ENCODE measurements around the gene ARHGAP5. TPM values are rescaled to one million over a fixed set of nuclear protein-coding genes. Genes with fewer than 3 reads are reported as not detected.

The ARHGAP5 gene
- total RNA-seq, 1 donor: 89.5 TPM

GRCh38 chr14:32064931-32065330 lies 12.2 kb upstream of the ARHGAP5 start:
- Histone ChIP-seq H3K4me3 (ENCODE audit: low read length) (no peak overlapping the region), H3K9me3 (ENCODE audit: low read depth, low read length) (no peaks in the 10 kb centered on the region), H3K27me3 (ENCODE audit: insufficient read depth, low read length) (peaks cover 4% of the 10 kb centered on the region), H3K4me1 (ENCODE audit: insufficient read depth, low read length) (no peaks in the 10 kb centered on the region)

- H3K4me1 ChIP-seq (ENCODE audit: insufficient read depth, low read length): no peaks in the 10 kb centered on the region
- no peak overlapping the region for H3K4me3 ChIP-seq (ENCODE audit: low read length)
- no peaks in the 10 kb centered on the region for H3K9me3 ChIP-seq (ENCODE audit: low read depth, low read length)
- no peaks in the 10 kb centered on the region for H3K27me3 ChIP-seq (ENCODE audit: insufficient read depth, low read length)
Observed at GRCh38 chr14:32068708-32069107, 8.4 kb upstream of the ARHGAP5 start.

- no peaks in the 10 kb centered on the region for H3K4me1 ChIP-seq (ENCODE audit: insufficient read depth, low read length)
Observed at GRCh38 chr14:32070282-32070681, 6.8 kb upstream of the ARHGAP5 start.

GRCh38 chr14:32072676-32073075 lies 4.4 kb upstream of the ARHGAP5 start:
- Histone ChIP-seq H3K4me1 (ENCODE audit: insufficient read depth, low read length) (peaks cover 6% of the 10 kb centered on the region), H3K27me3 (ENCODE audit: insufficient read depth, low read length) (no peaks in the 10 kb centered on the region), H3K9me3 (ENCODE audit: low read depth, low read length) (no peaks in the 10 kb centered on the region), H3K4me3 (ENCODE audit: low read length) (no peak overlapping the region)

More at GRCh38 chr14:32070282-32070681, 6.8 kb upstream of the ARHGAP5 start:
- H3K27me3 ChIP-seq (ENCODE audit: insufficient read depth, low read length): no peaks in the 10 kb centered on the region
- no peak overlapping the region for H3K4me3 ChIP-seq (ENCODE audit: low read length)
- no peaks in the 10 kb centered on the region for H3K9me3 ChIP-seq (ENCODE audit: low read depth, low read length)

GRCh38 chr14:32073537-32074189 lies 3.4 kb upstream of the ARHGAP5 start:
- H3K4me1 ChIP-seq (ENCODE audit: insufficient read depth, low read length): peaks cover 12% of the 10 kb centered on the region
- no peaks in the 10 kb centered on the region for H3K27me3 ChIP-seq (ENCODE audit: insufficient read depth, low read length)
- no peak overlapping the region for H3K4me3 ChIP-seq (ENCODE audit: low read length)
- no peaks in the 10 kb centered on the region for H3K9me3 ChIP-seq (ENCODE audit: low read depth, low read length)

GRCh38 chr14:32074887-32075572 lies 2.1 kb upstream of the ARHGAP5 start:
- no peaks in the 10 kb centered on the region for H3K9me3 ChIP-seq (ENCODE audit: low read depth, low read length)
- H3K4me1 ChIP-seq (ENCODE audit: insufficient read depth, low read length): peaks cover 12% of the 10 kb centered on the region
- H3K4me3 ChIP-seq (ENCODE audit: low read length): no peak overlapping the region
- no peaks in the 10 kb centered on the region for H3K27me3 ChIP-seq (ENCODE audit: insufficient read depth, low read length)

- Histone ChIP-seq H3K4me3 (ENCODE audit: low read length) (peak overlapping the region; percentile 69), H3K9me3 (ENCODE audit: low read depth, low read length) (no peaks in the 10 kb centered on the region), H3K4me1 (ENCODE audit: insufficient read depth, low read length) (peaks cover 12% of the 10 kb centered on the region), H3K27me3 (ENCODE audit: insufficient read depth, low read length) (no peaks in the 10 kb centered on the region)
Observed at GRCh38 chr14:32075672-32076277, 1.3 kb upstream of the ARHGAP5 start.

- H3K4me1 ChIP-seq (ENCODE audit: insufficient read depth, low read length): peaks cover 12% of the 10 kb centered on the region
- no peaks in the 10 kb centered on the region for H3K27me3 ChIP-seq (ENCODE audit: insufficient read depth, low read length)
- no peaks in the 10 kb centered on the region for H3K9me3 ChIP-seq (ENCODE audit: low read depth, low read length)
- H3K4me3 ChIP-seq (ENCODE audit: low read length): peak overlapping the region; percentile 69
Observed at GRCh38 chr14:32076278-32077080, 625 bp upstream of the ARHGAP5 start.

GRCh38 chr14:32078023-32078857 lies 1.1 kb downstream of the ARHGAP5 start:
- peak overlapping the region; percentile 65 for H3K4me3 ChIP-seq (ENCODE audit: low read length)
- H3K9me3 ChIP-seq (ENCODE audit: low read depth, low read length): no peaks in the 10 kb centered on the region
- peaks cover 12% of the 10 kb centered on the region for H3K4me1 ChIP-seq (ENCODE audit: insufficient read depth, low read length)
- no peaks in the 10 kb centered on the region for H3K27me3 ChIP-seq (ENCODE audit: insufficient read depth, low read length)

- no peak overlapping the region for H3K4me3 ChIP-seq (ENCODE audit: low read length)
Observed at GRCh38 chr14:32078858-32079216, 1.7 kb downstream of the ARHGAP5 start.

GRCh38 chr14:32079264-32079663 lies 2.2 kb downstream of the ARHGAP5 start:
- H3K27me3 ChIP-seq (ENCODE audit: insufficient read depth, low read length): no peaks in the 10 kb centered on the region
- H3K4me3 ChIP-seq (ENCODE audit: low read length): no peak overlapping the region
- H3K4me1 ChIP-seq (ENCODE audit: insufficient read depth, low read length): peaks cover 12% of the 10 kb centered on the region
- no peaks in the 10 kb centered on the region for H3K9me3 ChIP-seq (ENCODE audit: low read depth, low read length)

More at GRCh38 chr14:32078858-32079216, 1.7 kb downstream of the ARHGAP5 start:
- H3K27me3 ChIP-seq (ENCODE audit: insufficient read depth, low read length): no peaks in the 10 kb centered on the region
- H3K9me3 ChIP-seq (ENCODE audit: low read depth, low read length): no peaks in the 10 kb centered on the region
- peaks cover 12% of the 10 kb centered on the region for H3K4me1 ChIP-seq (ENCODE audit: insufficient read depth, low read length)

- no peaks in the 10 kb centered on the region for H3K27me3 ChIP-seq (ENCODE audit: insufficient read depth, low read length)
- H3K4me3 ChIP-seq (ENCODE audit: low read length): no peak overlapping the region
- H3K9me3 ChIP-seq (ENCODE audit: low read depth, low read length): no peaks in the 10 kb centered on the region
- peaks cover 12% of the 10 kb centered on the region for H3K4me1 ChIP-seq (ENCODE audit: insufficient read depth, low read length)
Observed at GRCh38 chr14:32080001-32080510, 3.0 kb downstream of the ARHGAP5 start.

- Histone ChIP-seq H3K4me1 (ENCODE audit: insufficient read depth, low read length) (peaks cover 7% of the 10 kb centered on the region), H3K27me3 (ENCODE audit: insufficient read depth, low read length) (no peaks in the 10 kb centered on the region), H3K9me3 (ENCODE audit: low read depth, low read length) (no peaks in the 10 kb centered on the region), H3K4me3 (ENCODE audit: low read length) (no peak overlapping the region)
Observed at GRCh38 chr14:32081901-32082300, 4.8 kb downstream of the ARHGAP5 start.

- Histone ChIP-seq H3K9me3 (ENCODE audit: low read depth, low read length) (no peaks in the 10 kb centered on the region), H3K4me3 (ENCODE audit: low read length) (no peak overlapping the region), H3K4me1 (ENCODE audit: insufficient read depth, low read length) (peaks cover 4% of the 10 kb centered on the region), H3K27me3 (ENCODE audit: insufficient read depth, low read length) (no peaks in the 10 kb centered on the region)
Observed at GRCh38 chr14:32083315-32083624, 6.2 kb downstream of the ARHGAP5 start.

Data from mononuclear cell (primary cell).